ENCODE measurements around the gene MS4A6E.
A peak's percentile ranks its signal among the peaks of the same experiment; 100 is the strongest.

MS4A6E gene

DNA sequence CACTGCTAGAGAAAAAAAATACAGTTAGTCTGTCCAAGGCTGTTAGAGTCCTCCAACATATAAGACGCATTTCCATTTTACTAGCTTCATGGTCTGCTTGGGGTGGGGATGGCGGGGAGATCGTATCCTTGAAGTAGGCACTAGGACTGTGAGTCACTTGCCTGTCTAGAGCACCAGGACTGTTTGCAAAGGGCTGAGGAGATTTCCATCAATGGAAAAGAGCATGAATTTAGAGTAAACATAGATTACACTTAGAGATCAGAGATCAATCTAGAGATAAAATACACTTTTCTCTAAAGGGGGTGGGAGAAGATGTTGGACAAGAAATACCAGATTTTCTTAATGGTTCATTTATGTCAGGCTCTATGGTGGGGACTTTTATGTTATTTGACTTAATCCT is 49.5 kb downstream of the MS4A6E start:
- DNase-seq: no peak

DNA sequence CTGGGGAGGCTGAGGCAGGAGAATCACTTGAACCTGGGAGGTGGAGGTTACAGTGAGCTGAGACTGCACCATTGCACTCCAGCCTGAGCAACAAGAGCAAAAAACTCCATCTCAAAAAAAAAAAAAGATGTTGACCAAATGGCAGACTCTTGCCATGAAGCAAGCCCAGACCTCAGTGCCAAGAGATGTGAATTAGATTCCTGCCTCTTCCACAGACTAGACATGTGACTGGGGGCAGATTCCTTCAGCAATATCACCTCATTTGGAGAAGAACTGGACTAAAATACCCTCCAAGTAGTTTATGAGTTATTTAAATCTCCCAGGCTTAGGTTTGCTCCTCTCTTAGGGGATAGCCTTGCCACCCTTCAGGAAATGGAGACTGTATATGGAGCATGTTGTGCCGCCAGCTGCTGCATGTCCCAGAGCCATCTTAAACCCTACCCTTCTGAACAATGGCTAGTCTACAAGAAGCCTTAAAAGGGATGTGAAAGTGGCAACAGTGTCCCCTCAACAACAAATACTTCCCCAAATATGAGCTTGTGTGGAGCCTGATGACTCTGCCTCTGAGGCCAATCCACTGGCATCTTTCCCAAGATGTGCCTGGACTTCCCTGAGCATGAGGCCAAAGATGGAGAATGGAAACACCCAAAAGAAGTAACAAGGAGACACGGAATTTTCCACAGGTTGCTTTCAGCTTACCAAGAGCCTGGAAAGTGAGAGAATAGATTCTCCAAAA is 50.5 kb downstream of the MS4A6E start:
- peak; percentile 95 to 96 for DNase-seq

DNA sequence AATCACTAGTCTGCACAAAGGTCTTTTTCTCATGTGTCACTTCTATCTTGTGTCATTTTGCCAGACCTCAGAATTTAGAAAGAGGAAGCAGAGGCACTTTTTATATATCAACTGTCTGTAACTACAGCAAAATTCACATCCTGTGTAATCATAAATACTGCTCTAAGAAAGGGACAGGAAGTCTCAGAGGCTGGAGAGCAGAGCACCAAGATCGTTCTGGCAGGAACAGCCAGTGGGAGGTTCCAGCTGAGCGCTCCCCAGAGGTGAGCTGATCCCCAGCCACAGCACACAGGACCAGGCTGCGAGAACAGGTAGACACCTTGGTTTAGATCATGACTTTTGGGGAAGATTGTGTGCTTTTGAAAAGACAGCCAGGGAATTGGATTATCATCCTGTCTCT is 51.3 kb downstream of the MS4A6E start, which contains the start of gene MS4A7:
MS4A7 (plus strand) TSS at position 179 of the 400 bp plus-strand sequence. CDS start 4,610 bp downstream, outside the sequence.
- DNase-seq: peak; percentile 86 to 97

DNA sequence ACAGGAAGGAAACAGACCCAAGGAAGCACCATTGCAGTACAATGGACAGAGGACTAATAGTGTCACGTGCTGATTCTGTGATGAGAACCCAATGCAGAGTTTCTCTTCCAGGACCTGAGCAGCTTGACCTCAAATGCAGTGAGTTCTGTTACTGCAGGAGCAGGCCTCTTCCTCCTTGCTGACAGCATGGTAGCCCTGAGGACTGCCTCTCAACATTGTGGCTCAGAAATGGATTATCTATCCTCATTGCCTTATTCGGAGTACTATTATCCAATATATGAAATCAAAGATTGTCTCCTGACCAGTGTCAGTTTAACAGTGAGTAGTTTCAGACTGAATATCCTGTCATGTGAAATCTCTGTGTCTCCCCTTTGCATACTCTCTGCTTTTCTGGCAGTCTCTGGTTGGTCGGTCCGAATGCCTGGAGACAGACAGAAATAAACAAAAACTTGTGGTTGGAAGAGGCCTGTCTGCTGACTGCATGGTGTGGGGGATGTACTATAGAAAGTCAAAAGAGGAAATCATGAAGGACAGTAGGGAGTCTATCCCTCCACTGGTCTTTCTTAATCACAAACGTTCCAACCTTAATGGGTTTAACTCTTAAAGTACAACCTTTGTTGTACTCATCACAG is 62.3 kb downstream of the MS4A6E start:
- peak; percentile 90 to 92 for DNase-seq

DNA sequence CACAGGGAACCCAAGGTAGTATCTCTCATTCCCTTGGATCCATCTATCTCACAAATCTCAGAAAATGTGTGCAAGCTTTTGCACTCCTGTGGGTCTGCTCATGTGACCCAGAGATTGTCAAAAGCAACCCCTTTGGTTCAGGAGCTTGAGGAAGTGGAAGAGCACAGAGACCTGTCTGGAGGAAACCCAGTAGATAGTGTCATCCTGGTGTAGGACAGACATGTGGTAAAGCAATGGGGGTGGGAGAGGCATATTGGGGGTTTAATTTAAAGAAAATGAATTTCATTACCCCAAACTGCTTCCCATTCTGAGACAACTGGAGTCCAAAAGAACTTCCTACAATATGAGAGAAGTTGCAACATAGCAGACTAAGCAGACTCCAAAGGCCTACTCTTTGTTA is 63.4 kb downstream of the MS4A6E start:
- DNase-seq: peak; percentile 54 to 62
